ENCODE measurements around the gene IL1R2. TPM values are rescaled to one million over a fixed set of nuclear protein-coding genes. Genes with fewer than 3 reads are reported as not detected.

Gene IL1R2
- total RNA-seq, 2 experiments from 2014 or later: not detected

GRCh38 chr2:101995804-101996203 lies 4.0 kb downstream of the IL1R2 start:
- CTCF ChIA-PET (ENCODE audit: unreplicated experiment): no interaction called here
- intact Hi-C loops (cut with micrococcal nuclease; ENCODE audit: unreplicated experiment): no loop called here

DNA sequence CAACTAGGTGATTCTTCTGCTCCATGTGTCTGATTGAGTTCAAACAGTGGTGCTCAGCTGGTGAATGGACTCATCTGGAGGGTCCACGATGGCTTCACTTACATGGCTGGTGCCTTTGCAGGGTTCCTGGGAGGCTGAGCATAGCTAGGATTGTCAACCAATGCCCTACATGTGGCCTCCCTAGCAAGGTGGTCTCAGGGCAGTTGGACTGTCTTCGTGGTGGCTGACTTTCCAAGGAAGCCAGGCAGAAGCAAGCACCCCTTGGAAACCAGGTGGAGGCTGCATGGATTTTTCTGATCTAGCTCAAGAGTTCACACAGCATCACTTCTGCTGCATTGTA lies 6.8 kb downstream of the IL1R2 start:
- intact Hi-C loops (cut with micrococcal nuclease; ENCODE audit: unreplicated experiment): no loop called here
- Histone ChIP-seq H3K36me3 (ENCODE audit: insufficient read depth, low read length) (no peaks in the 10 kb centered on the region), H3K79me2 (ENCODE audit: insufficient read depth, low read depth, low read length) (no peaks in the 10 kb centered on the region), H3K4me3 (ENCODE audit: low read depth, low read length, poor library complexity, severe bottlenecking) (no peak overlapping the region), H3K27ac (ENCODE audit: low read depth, low read length, poor library complexity, severe bottlenecking) (no peak overlapping the region), H3K9me3 (ENCODE audit: low read length) (no peaks in the 10 kb centered on the region), H4K20me1 (ENCODE audit: insufficient read depth, low read length) (no peaks in the 10 kb centered on the region), H3K4me1 (ENCODE audit: insufficient read depth, low read length, poor library complexity, severe bottlenecking) (no peaks in the 10 kb centered on the region), H2AFZ (ENCODE audit: low read length) (no peak overlapping the region), H3K4me2 (ENCODE audit: low read length) (no peak overlapping the region), H3K9me2 (ENCODE audit: insufficient read depth, low read length) (no peaks in the 10 kb centered on the region)
- POLR2A ChIA-PET: no interaction called here
- no peak for TF ChIP-seq EZH2phosphoT487 (IDR thresholded peaks at IDR 0.05; ENCODE audit: borderline replicate concordance, low read depth, low read length)
- TF ChIP-seq, protein P1, sequence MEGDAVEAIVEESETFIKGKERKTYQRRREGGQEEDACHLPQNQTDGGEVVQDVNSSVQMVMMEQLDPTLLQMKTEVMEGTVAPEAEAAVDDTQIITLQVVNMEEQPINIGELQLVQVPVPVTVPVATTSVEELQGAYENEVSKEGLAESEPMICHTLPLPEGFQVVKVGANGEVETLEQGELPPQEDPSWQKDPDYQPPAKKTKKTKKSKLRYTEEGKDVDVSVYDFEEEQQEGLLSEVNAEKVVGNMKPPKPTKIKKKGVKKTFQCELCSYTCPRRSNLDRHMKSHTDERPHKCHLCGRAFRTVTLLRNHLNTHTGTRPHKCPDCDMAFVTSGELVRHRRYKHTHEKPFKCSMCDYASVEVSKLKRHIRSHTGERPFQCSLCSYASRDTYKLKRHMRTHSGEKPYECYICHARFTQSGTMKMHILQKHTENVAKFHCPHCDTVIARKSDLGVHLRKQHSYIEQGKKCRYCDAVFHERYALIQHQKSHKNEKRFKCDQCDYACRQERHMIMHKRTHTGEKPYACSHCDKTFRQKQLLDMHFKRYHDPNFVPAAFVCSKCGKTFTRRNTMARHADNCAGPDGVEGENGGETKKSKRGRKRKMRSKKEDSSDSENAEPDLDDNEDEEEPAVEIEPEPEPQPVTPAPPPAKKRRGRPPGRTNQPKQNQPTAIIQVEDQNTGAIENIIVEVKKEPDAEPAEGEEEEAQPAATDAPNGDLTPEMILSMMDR (conservative IDR thresholded peaks at IDR 0.05; ENCODE audit: low read length): no peak
- BruUV-seq (replicated peaks): no TSS peak
- DNase-seq (ENCODE audit: low spot score): no peak
- CTCF ChIA-PET (ENCODE audit: unreplicated experiment): no interaction called here

More at GRCh38 chr2:101995804-101996203, 4.0 kb downstream of the IL1R2 start:
- Histone ChIP-seq H3K4me3 (ENCODE audit: low read depth, low read length, poor library complexity, severe bottlenecking) (no peak overlapping the region), H2AFZ (ENCODE audit: low read length) (no peak overlapping the region), H3K79me2 (ENCODE audit: insufficient read depth, low read depth, low read length) (no peaks in the 10 kb centered on the region), H3K36me3 (ENCODE audit: insufficient read depth, low read length) (no peaks in the 10 kb centered on the region), H3K9me3 (ENCODE audit: low read length) (no peaks in the 10 kb centered on the region), H3K4me2 (ENCODE audit: low read length) (no peak overlapping the region), H3K4me1 (ENCODE audit: insufficient read depth, low read length, poor library complexity, severe bottlenecking) (no peaks in the 10 kb centered on the region), H4K20me1 (ENCODE audit: insufficient read depth, low read length) (no peaks in the 10 kb centered on the region), H3K9me2 (ENCODE audit: insufficient read depth, low read length) (no peaks in the 10 kb centered on the region), H3K27ac (ENCODE audit: low read depth, low read length, poor library complexity, severe bottlenecking) (no peak overlapping the region)
- DNase-seq (ENCODE audit: low spot score): no peak
- POLR2A ChIA-PET: no interaction called here
- no TSS peak for BruUV-seq (replicated peaks)
- TF ChIP-seq, protein P1 (conservative IDR thresholded peaks at IDR 0.05; ENCODE audit: low read length): no peak
- no peak for TF ChIP-seq EZH2phosphoT487 (IDR thresholded peaks at IDR 0.05; ENCODE audit: borderline replicate concordance, low read depth, low read length)

- BruUV-seq (replicated peaks): no TSS peak
- POLR2A ChIA-PET: interaction anchor here (0.8 kb wide), 1 partner anchor 396 kb away, joined by 3 read pairs; no protein-coding TSS in a partner anchor
- H2AFZ ChIP-seq (ENCODE audit: low read length): no peak overlapping the region
- H3K79me2 ChIP-seq (ENCODE audit: insufficient read depth, low read depth, low read length): no peaks in the 10 kb centered on the region
- no peak overlapping the region for H3K4me2 ChIP-seq (ENCODE audit: low read length)
- no peaks in the 10 kb centered on the region for H3K36me3 ChIP-seq (ENCODE audit: insufficient read depth, low read length)
- no peak overlapping the region for H3K4me3 ChIP-seq (ENCODE audit: low read depth, low read length, poor library complexity, severe bottlenecking)
- DNase-seq (ENCODE audit: low spot score): no peak
- CTCF ChIA-PET (ENCODE audit: unreplicated experiment): no interaction called here
- no peaks in the 10 kb centered on the region for H3K4me1 ChIP-seq (ENCODE audit: insufficient read depth, low read length, poor library complexity, severe bottlenecking)
- no peak overlapping the region for H3K27ac ChIP-seq (ENCODE audit: low read depth, low read length, poor library complexity, severe bottlenecking)
- H3K9me2 ChIP-seq (ENCODE audit: insufficient read depth, low read length): no peaks in the 10 kb centered on the region
- H4K20me1 ChIP-seq (ENCODE audit: insufficient read depth, low read length): no peaks in the 10 kb centered on the region
- TF ChIP-seq, protein P1 (conservative IDR thresholded peaks at IDR 0.05; ENCODE audit: low read length): no peak
- no peak for TF ChIP-seq EZH2phosphoT487 (IDR thresholded peaks at IDR 0.05; ENCODE audit: borderline replicate concordance, low read depth, low read length)
- no peaks in the 10 kb centered on the region for H3K9me3 ChIP-seq (ENCODE audit: low read length)
- intact Hi-C loops (cut with micrococcal nuclease; ENCODE audit: unreplicated experiment): no loop called here
Measured at GRCh38 chr2:101998896-101999789, 7.4 kb downstream of the IL1R2 start.

Data from OCI-LY7 (cell line).